Measurements from ENCODE around the gene TSC2. TPM values are rescaled to one million over a fixed set of nuclear protein-coding genes. Genes with fewer than 3 reads are reported as not detected.
"Not testable (repeated sequence)": the region's sequence is repeated elsewhere in the genome, so short reads cannot be mapped to it uniquely, and the experiment has no call there.

Gene TSC2
- total and polyA plus RNA-seq, 5 donors from 2014 or later, result 22.7 to 133 (median 26.6) TPM

- H3K27me3 Mint-ChIP-seq; H3K9me3 ChIP-seq (ENCODE audit: control insufficient read depth in 2 of 2, low read length in 2 of 2); H3K36me3 Mint-ChIP-seq; H3K9me3 Mint-ChIP-seq; H3K4me3 Mint-ChIP-seq; H3K27ac ChIP-seq (ENCODE audit: insufficient read depth, low read length, poor library complexity, severe bottlenecking); DNase-seq; H3K27me3 ChIP-seq (ENCODE audit: control insufficient read depth, insufficient read depth, low read length); H3K4me3 ChIP-seq (ENCODE audit: low read depth, low read length); H3K4me1 ChIP-seq (ENCODE audit: control insufficient read depth, insufficient read depth, low read length, poor library complexity, severe bottlenecking); H3K27ac Mint-ChIP-seq; H3K36me3 ChIP-seq (ENCODE audit: control insufficient read depth, insufficient read depth, low read length); ATAC-seq (ENCODE audit: low read depth in 2 of 2): not testable (repeated sequence)
- peaks cover 0 to 35% (median 5%) of the 10 kb centered on the region in 4 donors for H3K4me1 Mint-ChIP-seq
Observed at GRCh38 chr16:2124694-2125444, 77.1 kb downstream of the TSC2 start.

- H3K36me3 Mint-ChIP-seq; H3K36me3 ChIP-seq (ENCODE audit: control insufficient read depth, insufficient read depth, low read length); H3K27ac Mint-ChIP-seq; H3K27me3 Mint-ChIP-seq; H3K9me3 ChIP-seq (ENCODE audit: control insufficient read depth in 2 of 2, low read length in 2 of 2); DNase-seq; H3K4me1 ChIP-seq (ENCODE audit: control insufficient read depth, insufficient read depth, low read length, poor library complexity, severe bottlenecking); H3K4me3 Mint-ChIP-seq; ATAC-seq (ENCODE audit: low read depth in 2 of 2); H3K27me3 ChIP-seq (ENCODE audit: control insufficient read depth, insufficient read depth, low read length); H3K9me3 Mint-ChIP-seq; H3K4me3 ChIP-seq (ENCODE audit: low read depth, low read length); H3K27ac ChIP-seq (ENCODE audit: insufficient read depth, low read length, poor library complexity, severe bottlenecking): not testable (repeated sequence)
- H3K4me1 Mint-ChIP-seq, result peaks cover 0 to 30% (median 5%) of the 10 kb centered on the region in 4 donors
Observed at GRCh38 chr16:2125609-2126008, 77.8 kb downstream of the TSC2 start.

DNA sequence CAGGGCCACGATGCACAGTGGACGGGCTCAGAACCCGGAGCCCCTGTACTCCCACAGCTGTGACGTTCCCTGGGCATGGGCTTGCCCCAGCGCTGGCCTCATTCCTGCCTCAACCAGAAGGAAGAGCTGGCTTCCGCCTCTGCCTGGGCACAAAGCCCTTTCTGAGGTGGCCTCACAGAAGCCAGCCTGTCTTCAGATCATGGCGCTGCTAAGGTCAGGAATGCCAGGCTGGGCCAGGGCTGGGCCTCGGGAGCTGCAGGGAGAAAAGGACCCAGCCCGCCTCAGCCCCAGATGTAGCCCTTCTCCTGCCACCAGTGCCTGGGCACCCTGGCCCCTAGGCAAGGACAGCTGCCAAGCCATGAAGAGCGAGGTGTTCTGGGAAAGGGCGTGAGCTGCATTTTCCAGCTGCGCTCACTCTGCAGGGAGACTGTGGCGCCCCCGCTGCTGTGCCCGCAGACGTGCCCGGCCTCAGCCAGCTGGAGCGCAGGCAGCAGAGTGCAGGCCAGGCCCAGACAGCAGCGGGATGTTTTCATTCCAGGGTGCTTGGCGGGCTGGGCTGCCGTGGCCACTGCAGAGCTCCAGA is 78.5 kb downstream of the TSC2 start:
- not testable (repeated sequence) for ATAC-seq (ENCODE audit: low read depth in 2 of 2); H3K4me1 ChIP-seq (ENCODE audit: control insufficient read depth, insufficient read depth, low read length, poor library complexity, severe bottlenecking); H3K9me3 ChIP-seq (ENCODE audit: control insufficient read depth in 2 of 2, low read length in 2 of 2); H3K4me3 Mint-ChIP-seq; DNase-seq; H3K27me3 Mint-ChIP-seq; H3K9me3 Mint-ChIP-seq; H3K27ac ChIP-seq (ENCODE audit: insufficient read depth, low read length, poor library complexity, severe bottlenecking); H3K27me3 ChIP-seq (ENCODE audit: control insufficient read depth, insufficient read depth, low read length); H3K4me3 ChIP-seq (ENCODE audit: low read depth, low read length); H3K36me3 Mint-ChIP-seq; H3K27ac Mint-ChIP-seq; H3K36me3 ChIP-seq (ENCODE audit: control insufficient read depth, insufficient read depth, low read length)
- H3K4me1 Mint-ChIP-seq, result peaks cover 0 to 30% (median 5%) of the 10 kb centered on the region in 4 donors

DNA sequence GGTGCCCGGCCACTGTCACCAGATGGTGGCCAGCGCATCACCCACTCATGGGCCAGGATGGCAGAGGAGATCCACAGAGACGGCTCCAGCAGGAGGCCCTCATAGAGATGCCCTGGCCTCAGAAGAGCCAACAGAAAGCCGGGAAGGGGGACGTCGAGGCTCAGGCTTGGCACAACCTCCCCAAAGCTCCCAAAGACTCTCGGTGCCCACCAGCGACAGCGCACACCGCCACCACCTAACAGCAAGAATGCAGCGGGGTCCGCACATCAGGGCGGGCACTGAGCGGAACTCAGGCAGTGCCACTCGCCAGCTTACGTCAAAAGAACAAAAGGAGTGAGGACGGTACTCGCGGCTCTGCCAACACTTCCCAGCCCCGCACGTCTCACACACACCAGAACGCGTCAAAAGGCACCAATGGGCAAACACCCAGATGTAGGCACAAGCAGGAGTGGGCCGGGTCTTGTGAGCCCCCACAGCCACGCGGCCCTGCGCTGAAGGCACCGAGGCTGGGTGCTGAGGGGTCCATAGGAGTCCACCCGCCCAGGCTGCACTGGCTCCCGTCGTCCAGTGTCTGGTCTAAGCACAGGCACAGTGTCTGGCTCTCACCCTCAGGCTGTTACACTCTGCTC is 79.3 kb downstream of the TSC2 start:
- H3K27me3 ChIP-seq (ENCODE audit: control insufficient read depth, insufficient read depth, low read length); H3K9me3 Mint-ChIP-seq; H3K36me3 Mint-ChIP-seq; H3K4me3 ChIP-seq (ENCODE audit: low read depth, low read length); ATAC-seq (ENCODE audit: low read depth in 2 of 2); H3K9me3 ChIP-seq (ENCODE audit: control insufficient read depth in 2 of 2, low read length in 2 of 2); H3K4me1 ChIP-seq (ENCODE audit: control insufficient read depth, insufficient read depth, low read length, poor library complexity, severe bottlenecking); H3K27ac ChIP-seq (ENCODE audit: insufficient read depth, low read length, poor library complexity, severe bottlenecking); H3K27me3 Mint-ChIP-seq; H3K36me3 ChIP-seq (ENCODE audit: control insufficient read depth, insufficient read depth, low read length): not testable (repeated sequence)
- DNase-seq, result peak in 1 of 3 donors; percentile 26
- Mint-ChIP-seq H3K4me3 (peak overlapping the region; percentile 12 to 78 (median 34)), H3K4me1 (peaks cover 0 to 28% (median 5%) of the 10 kb centered on the region in 4 donors), H3K27ac (peak overlapping the region in 1 of 3 donors; percentile 46)

DNA sequence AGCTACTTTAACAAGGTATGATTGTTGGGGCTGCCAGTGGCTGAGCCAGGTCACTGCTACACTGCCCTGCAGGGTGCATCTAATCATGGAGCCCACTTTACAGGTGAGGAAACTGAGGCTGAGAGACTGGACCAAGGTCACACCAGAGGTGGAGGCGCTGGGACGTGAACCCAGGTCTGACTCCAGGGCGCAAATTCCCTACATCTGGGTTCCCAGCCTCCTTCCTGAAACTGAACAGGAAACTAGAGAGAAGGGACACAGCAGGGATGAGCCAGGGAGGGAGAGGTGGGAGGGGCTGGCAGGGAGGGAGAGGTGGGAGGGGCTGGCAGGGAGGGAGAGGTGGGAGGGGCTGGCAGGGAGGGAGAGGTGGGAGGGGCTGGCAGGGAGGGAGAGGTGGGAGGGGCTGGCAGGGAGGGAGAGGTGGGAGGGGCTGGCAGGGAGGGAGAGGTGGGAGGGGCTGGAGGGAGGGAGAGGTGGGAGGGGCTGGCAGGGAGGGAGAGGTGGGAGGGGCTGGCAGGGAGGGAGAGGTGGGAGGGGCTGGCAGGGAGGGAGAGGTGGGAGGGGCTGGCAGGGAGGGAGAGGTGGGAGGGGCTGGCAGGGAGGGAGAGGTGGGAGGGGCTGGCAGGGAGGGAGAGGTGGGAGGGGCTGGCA is 80.0 kb downstream of the TSC2 start:
- ATAC-seq (ENCODE audit: low read depth in 2 of 2); H3K4me3 ChIP-seq (ENCODE audit: low read depth, low read length); H3K27ac ChIP-seq (ENCODE audit: insufficient read depth, low read length, poor library complexity, severe bottlenecking); H3K27ac Mint-ChIP-seq; H3K4me1 ChIP-seq (ENCODE audit: control insufficient read depth, insufficient read depth, low read length, poor library complexity, severe bottlenecking); H3K9me3 Mint-ChIP-seq; H3K9me3 ChIP-seq (ENCODE audit: control insufficient read depth in 2 of 2, low read length in 2 of 2); H3K27me3 ChIP-seq (ENCODE audit: control insufficient read depth, insufficient read depth, low read length); H3K36me3 Mint-ChIP-seq; H3K36me3 ChIP-seq (ENCODE audit: control insufficient read depth, insufficient read depth, low read length); H3K27me3 Mint-ChIP-seq: not testable (repeated sequence)
- peak overlapping the region in 2 of 4 donors; percentile 12 to 78 for H3K4me3 Mint-ChIP-seq
- peak in 1 of 3 donors; percentile 24 for DNase-seq
- H3K4me1 Mint-ChIP-seq, result peaks cover 0 to 28% (median 5%) of the 10 kb centered on the region in 4 donors

- ATAC-seq (ENCODE audit: low read depth in 2 of 2); H3K27ac Mint-ChIP-seq; DNase-seq; H3K9me3 ChIP-seq (ENCODE audit: control insufficient read depth in 2 of 2, low read length in 2 of 2); H3K36me3 Mint-ChIP-seq; H3K4me3 ChIP-seq (ENCODE audit: low read depth, low read length); H3K4me1 ChIP-seq (ENCODE audit: control insufficient read depth, insufficient read depth, low read length, poor library complexity, severe bottlenecking); H3K27me3 ChIP-seq (ENCODE audit: control insufficient read depth, insufficient read depth, low read length); H3K9me3 Mint-ChIP-seq; H3K27me3 Mint-ChIP-seq; H3K27ac ChIP-seq (ENCODE audit: insufficient read depth, low read length, poor library complexity, severe bottlenecking); H3K4me3 Mint-ChIP-seq; H3K36me3 ChIP-seq (ENCODE audit: control insufficient read depth, insufficient read depth, low read length): not testable (repeated sequence)
- H3K4me1 Mint-ChIP-seq, result peaks cover 0 to 30% (median 5%) of the 10 kb centered on the region in 4 donors
Observed at GRCh38 chr16:2129251-2129650, 81.5 kb downstream of the TSC2 start.

DNA sequence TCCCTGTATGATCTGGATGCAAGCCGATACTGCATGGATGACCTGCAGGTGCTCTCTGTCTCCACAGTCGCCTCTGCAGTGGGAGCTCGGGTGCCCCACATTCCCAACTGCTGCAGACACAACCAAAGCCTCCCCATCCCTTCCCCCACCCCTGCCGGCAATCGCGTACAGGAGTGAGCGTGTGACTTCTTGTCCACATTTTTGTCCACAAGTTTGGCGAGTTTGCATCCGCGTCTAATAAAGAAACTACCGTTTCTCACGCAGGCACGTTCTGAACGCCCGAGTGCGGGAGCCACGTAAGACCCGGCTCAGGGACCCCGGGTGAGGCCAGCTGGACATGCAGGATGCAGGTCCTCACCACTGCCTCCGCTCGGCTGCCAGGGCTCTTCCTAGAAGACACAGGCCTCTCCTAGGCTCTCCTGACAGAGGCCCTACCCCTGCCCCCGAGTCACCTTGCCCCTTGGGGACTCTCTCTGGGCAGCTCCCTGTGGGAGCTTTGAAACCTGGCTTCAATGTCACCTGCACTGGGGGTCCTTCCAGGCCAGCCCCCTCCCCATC is 82.2 kb downstream of the TSC2 start:
- H3K27me3 ChIP-seq (ENCODE audit: control insufficient read depth, insufficient read depth, low read length); H3K27ac Mint-ChIP-seq; H3K9me3 Mint-ChIP-seq; H3K27me3 Mint-ChIP-seq; H3K27ac ChIP-seq (ENCODE audit: insufficient read depth, low read length, poor library complexity, severe bottlenecking); DNase-seq; H3K36me3 ChIP-seq (ENCODE audit: control insufficient read depth, insufficient read depth, low read length); H3K36me3 Mint-ChIP-seq; H3K4me3 ChIP-seq (ENCODE audit: low read depth, low read length); H3K4me1 ChIP-seq (ENCODE audit: control insufficient read depth, insufficient read depth, low read length, poor library complexity, severe bottlenecking); H3K4me3 Mint-ChIP-seq; H3K9me3 ChIP-seq (ENCODE audit: control insufficient read depth in 2 of 2, low read length in 2 of 2); ATAC-seq (ENCODE audit: low read depth in 2 of 2): not testable (repeated sequence)
- H3K4me1 Mint-ChIP-seq, result peaks cover 0 to 32% (median 5%) of the 10 kb centered on the region in 4 donors
